NCI-H774 (cell line): ENCODE measurements around the gene LHFPL4.

Experiments
- DNase-seq: peaks from one replicate; lab custom pipeline; 2025; lab: John Stamatoyannopoulos, UW

LHFPL4 gene

GRCh38 chr3:9473496-9474065 lies 80.0 kb downstream of the LHFPL4 start:
- DNase-seq: no peak

- no peak for DNase-seq
These were observed 83.6 kb downstream of the LHFPL4 start for GRCh38 chr3:9469986-9470385.

- no peak for DNase-seq
These were observed 85.2 kb downstream of the LHFPL4 start for GRCh38 chr3:9468460-9468859.

GRCh38 chr3:9467451-9467850 lies 86.2 kb downstream of the LHFPL4 start:
- DNase-seq: no peak

GRCh38 chr3:9455596-9456131 lies 98.0 kb downstream of the LHFPL4 start:
- no peak for DNase-seq

GRCh38 chr3:9452417-9452816 lies 101.2 kb downstream of the LHFPL4 start:
- DNase-seq: no peak

- no peak for DNase-seq
These were observed 102.6 kb downstream of the LHFPL4 start for GRCh38 chr3:9450991-9451390.

GRCh38 chr3:9450126-9450525 lies 103.5 kb downstream of the LHFPL4 start:
- no peak for DNase-seq

- no peak for DNase-seq
These were observed 105.0 kb downstream of the LHFPL4 start for GRCh38 chr3:9448643-9449042.
